ENCODE data around the gene ANKRD34B.
"Not testable (repeated sequence)": the region's sequence is repeated elsewhere in the genome, so short reads cannot be mapped to it uniquely, and the experiment has no call there.

The ANKRD34B gene

DNA sequence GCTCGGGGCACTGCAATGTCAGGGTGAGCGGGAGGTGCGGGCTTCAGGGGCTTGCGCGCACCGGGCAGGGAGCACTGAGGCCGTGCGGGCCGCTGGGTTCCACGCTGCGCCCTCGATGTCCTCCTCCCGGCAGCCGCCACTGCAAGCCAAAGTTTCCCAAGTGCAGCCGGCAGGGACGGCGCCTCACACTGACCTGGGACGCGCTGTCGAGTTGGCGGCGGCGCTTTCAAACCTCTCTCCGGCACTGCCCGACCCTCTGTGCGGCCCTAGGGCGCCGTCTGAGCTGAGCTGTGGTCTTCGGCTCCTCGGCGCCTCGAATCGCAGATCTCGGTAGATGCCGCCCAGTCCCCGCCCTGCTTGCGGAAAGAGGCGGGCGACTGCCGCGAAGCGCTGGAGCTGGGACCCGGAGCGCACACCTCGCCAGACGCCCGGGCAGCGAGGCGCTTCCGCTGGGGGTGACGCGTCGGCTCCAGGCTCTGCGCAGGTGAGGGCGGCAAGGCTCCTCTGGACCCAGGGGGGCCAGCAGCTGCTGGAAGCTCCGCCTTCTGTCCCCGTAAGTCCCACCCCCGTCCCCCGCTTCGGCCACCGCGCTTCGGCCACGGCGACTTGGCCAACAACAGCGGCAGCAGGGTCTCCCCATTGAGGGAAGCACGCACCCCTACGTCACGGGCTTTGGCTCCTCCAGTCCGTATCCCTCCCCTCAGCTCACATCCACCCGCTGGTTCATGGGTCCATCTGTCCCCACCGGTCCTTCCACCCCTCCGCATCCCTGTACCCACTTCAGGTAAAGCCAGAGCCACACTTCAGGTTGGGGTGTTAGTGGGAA lies at the start of gene ANKRD34B:
Gene ANKRD34B (minus strand): TSS at position 320 of the 826 bp plus-strand sequence. CDS start 10,261 bp downstream, outside the sequence.
- DNase-seq = no peak

DNA sequence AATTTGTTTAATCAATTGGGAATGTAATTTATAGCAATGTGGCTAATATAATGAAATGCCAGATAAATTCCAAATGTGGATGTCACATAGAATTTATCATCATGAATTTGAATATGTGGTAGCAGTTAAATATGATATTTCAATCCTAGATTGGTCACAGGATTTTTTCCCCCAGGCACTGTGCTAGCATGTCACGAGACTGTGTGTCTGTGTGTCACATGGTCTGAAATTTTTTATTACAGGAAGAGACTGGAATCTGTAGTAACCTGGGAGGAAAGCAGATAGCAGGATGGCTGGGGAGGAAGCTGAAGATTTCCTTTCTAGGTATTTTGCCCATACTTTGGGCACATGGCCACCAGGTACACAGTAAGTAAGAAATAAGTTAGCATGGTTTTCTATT lies 49.0 kb upstream of the ANKRD34B start:
- no peak for DNase-seq

GRCh38 chr5:80618438-80618837 lies 48.4 kb upstream of the ANKRD34B start:
- no peak for DNase-seq

GRCh38 chr5:80615266-80615914 lies 45.3 kb upstream of the ANKRD34B start:
- DNase-seq = no peak

DNA sequence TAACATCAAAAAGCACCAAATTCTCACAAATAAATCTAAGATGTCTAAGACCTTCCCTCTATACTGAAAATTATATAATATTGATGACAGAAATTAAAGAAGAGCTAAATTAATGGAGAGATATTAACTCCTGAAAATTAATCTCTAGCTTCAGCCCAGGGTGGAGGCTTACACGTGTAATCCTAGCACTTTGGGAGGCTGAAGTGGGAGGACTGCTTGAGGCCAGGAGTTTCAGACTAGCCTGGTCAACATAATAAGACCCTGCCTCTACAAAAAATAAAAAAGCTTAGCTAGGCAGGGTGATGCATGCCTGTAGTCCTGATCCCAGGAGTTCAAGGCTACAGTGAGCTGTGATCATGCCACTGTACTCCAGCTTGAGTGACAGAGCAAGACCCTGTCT lies 39.6 kb upstream of the ANKRD34B start:
- DNase-seq = no peak

DNA sequence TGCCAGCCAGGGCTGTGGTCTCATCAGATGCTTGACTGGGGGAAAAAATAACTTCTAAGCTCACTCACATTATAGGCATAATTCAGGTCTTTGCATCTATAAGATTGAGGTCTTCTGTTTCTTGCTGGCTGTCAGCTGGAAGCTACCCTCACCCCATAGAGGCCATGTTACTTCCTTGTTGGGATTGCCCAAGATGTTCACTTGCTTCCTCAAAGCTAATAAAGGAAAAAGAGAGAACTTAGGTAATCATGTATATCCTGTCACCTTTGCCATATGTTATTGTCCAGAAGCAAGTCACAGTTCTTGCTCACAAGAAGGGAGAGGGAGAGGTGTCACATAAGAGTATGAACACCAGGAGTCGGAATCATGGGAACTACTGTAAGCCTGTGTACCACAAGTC lies 38.7 kb upstream of the ANKRD34B start:
- DNase-seq = no peak

DNA sequence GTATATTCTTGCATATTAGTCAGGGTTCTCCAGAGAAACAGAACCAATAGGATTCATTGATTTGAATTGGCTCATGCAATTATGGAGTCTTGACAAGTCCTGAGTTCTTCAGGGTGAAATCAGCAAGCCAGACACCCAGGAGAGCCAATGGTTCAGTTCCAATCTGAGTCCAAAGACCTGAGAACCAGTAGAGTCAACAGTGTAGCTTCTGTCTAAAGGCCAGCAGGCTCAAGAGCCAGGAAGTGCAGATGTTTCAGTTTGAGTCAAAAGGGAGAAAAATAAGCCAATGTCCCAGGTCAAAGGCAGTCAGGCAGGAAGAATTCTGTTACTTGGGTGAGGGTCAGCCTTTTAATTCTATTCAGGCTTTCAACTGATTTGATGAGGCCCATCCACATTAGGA lies 37.8 kb upstream of the ANKRD34B start:
- no peak for DNase-seq

- no peak for DNase-seq
Measured at GRCh38 chr5:80607343-80607742, 37.3 kb upstream of the ANKRD34B start.

- no peak for DNase-seq
Measured at GRCh38 chr5:80600943-80601693, 31.0 kb upstream of the ANKRD34B start.

GRCh38 chr5:80597500-80597899 lies 27.4 kb upstream of the ANKRD34B start:
- no peak for DNase-seq

DNA sequence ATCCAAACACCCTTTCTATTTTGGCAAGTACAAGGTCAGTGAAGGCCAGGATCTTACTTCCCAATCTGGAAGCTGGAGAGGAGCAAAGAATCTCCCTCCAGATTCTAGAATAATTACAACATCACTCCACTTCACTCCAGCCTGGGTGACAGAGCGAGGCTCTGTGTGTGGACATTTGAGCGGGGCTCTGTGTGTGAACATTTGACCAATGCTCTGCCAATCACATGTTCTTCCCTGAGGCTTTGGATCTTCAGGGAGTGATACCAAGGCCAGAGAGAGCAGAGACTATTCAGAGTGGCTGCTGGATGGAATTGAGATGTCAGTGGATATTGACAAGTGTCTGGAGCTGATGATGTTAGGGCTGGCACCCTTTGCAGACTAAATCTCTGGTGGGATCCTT lies 24.7 kb upstream of the ANKRD34B start:
- no peak for DNase-seq

DNA sequence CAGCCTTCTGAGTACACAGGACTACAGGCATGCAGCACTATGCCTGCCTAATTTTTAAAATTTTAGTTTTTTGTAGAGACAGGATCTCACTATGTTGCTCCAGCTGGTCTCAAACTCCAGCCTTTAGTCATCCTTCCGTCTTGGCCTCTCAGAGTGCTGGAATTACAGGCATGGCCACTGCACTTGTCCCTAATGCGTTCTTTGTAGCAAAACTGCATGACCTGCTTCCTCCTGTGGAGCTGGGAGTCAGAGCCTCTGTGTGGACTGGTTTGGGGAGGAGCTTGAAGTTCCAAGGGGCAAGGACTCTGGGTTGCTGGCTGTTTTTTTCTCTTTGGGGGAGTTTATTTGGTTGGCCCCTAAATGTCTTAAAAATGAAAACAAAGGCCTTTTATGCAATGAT lies 22.7 kb upstream of the ANKRD34B start:
- no peak for DNase-seq

GRCh38 chr5:80592105-80592504 lies 22.0 kb upstream of the ANKRD34B start:
- no peak for DNase-seq

GRCh38 chr5:80591352-80591751 lies 21.3 kb upstream of the ANKRD34B start:
- DNase-seq = no peak

DNA sequence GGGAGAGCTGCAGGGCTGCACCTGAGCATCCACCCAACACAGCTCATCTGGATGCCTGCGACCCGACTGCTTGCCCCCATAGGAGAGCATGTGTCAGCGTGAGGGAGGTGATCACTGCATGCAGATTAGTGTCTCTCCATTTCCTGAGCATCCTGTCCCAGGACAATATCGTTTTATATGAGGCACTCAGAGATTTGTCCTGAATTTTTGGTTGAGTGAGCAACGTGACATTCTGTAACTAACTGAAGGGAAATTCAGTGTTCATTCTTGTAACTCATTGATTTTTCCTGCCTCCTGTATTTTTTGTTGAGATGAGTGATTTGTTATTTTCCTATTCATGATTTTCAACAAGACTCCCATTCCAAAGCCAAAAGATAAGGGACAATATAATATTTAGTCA lies 20.7 kb upstream of the ANKRD34B start:
- no peak for DNase-seq

GRCh38 chr5:80588858-80589540 lies 18.9 kb upstream of the ANKRD34B start:
- DNase-seq = no peak

DNA sequence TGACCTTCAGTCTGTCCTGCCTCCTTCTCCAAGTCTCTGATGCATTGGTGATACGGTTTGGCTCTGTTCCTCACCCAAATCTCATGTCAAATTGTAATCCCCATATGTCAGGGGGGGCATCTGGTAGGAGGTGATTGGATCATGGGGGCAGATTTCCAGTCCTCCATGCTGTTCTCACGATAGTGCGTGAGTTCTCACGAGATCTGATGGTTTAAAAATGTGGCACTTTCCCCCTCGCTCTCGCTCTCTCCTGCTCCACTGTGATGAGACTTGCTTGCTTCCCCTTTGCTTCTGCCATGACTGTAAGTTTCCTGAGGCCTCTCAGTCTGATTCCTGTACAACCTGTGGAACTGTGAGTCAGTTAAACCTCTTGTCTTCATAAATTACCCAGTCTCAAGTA lies 14.7 kb upstream of the ANKRD34B start:
- no peak for DNase-seq

- DNase-seq = not testable (repeated sequence)
Measured at GRCh38 chr5:80580291-80580690, 10.2 kb upstream of the ANKRD34B start.

- DNase-seq = no peak
Measured at GRCh38 chr5:80579050-80579449, 9.0 kb upstream of the ANKRD34B start.

- no peak for DNase-seq
Measured at GRCh38 chr5:80577707-80578106, 7.6 kb upstream of the ANKRD34B start.

DNA sequence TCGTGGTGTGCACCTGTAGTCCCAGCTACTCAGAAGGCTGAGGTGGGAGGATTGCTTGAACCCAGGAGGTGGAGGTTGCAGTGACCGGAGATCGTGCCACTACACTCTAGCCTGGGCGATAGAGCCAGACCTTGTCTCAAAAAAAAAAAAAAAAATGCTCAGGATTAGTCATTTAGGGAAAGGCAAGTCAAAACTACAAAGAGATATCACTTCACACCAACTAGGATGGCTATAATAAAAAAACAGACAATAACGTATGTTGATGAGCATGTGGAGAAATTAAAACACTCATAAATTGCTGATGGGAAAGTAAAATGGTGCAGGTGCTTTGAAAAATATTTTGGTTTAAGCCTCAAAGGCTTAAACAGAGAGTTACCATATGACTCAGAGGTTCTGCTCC lies 6.3 kb upstream of the ANKRD34B start:
- DNase-seq = no peak

- DNase-seq = no peak
Measured at GRCh38 chr5:80573062-80573461, 3.0 kb upstream of the ANKRD34B start.

Measured in OCI-M1 (cell line).